ENCODE data around the gene TOR2A.

The TOR2A gene

GRCh38 chr9:127720865-127721227 lies 14.2 kb downstream of the TOR2A start:
- FAIRE-seq (peak; percentile 46), DNase-seq (ENCODE audit: low spot score) (no peak)

- no peak for DNase-seq (ENCODE audit: low spot score)
- FAIRE-seq: peak; percentile 52
Measured at GRCh38 chr9:127720031-127720864, 14.8 kb downstream of the TOR2A start.

GRCh38 chr9:127717766-127718165 lies 17.3 kb downstream of the TOR2A start:
- DNase-seq (ENCODE audit: low spot score): no peak
- FAIRE-seq: no peak

DNA sequence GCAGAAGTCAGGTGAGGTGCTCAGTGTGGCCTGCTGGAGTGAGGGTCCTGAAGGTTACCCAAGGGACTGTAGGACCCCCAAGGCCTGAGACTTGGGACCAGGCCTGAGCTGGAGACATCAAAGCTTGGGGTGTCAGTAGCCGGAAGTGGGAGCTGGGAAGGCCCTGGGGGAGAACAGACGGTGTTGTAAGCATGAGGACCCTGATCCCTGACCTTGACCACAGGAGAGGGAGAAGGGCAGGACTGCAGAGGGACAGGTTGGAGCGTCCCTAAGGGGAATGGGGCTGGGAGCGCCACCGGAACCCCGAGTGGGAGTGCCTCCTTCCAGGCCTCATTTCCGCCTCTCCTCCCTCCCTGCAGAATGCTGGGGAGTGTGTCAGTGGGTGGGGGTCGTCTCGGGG lies 18.7 kb downstream of the TOR2A start:
- DNase-seq (ENCODE audit: low spot score) (no peak), FAIRE-seq (no peak)

- peak; percentile 98 for FAIRE-seq
- DNase-seq (ENCODE audit: low spot score): peak; percentile 97
Measured at GRCh38 chr9:127715470-127716337, 19.4 kb downstream of the TOR2A start, which contains the start of the genes PTRH1 and TTC16. TSS of gene PTRH1 (minus strand) at chr9:127715663. CDS start at chr9:127715639, 24 bp downstream. TSS of gene TTC16 (plus strand) at chr9:127716079. CDS start at chr9:127716146, 67 bp downstream.

- DNase-seq (ENCODE audit: low spot score) (no peak), FAIRE-seq (no peak)
Measured at GRCh38 chr9:127714951-127715469, 20.1 kb downstream of the TOR2A start.

GRCh38 chr9:127714020-127714750 lies 20.9 kb downstream of the TOR2A start:
- DNase-seq (ENCODE audit: low spot score): no peak

GRCh38 chr9:127712867-127713266 lies 22.2 kb downstream of the TOR2A start:
- no peak for DNase-seq (ENCODE audit: low spot score)
- FAIRE-seq: no peak

More at GRCh38 chr9:127714020-127714750, 20.9 kb downstream of the TOR2A start:
- no peak for FAIRE-seq

DNA sequence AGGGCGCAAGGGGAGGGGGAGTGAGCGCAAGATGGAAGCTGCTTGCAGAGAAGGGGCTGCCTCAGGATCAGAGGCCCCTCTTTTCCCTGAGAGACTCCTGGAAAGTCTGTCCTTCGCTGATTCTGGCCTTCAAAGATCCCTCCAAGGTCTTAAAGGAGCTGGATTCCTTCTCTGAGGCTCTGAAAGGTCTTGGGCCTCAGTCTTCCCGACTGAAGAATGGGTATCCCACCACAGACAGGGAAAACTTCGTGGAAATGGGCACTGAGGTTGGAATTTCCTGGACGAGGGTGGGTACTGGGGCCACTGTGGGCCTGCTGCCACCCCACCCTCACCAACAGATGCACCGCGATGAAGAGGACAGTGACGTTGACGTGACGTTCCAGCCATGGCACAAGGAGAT lies 22.7 kb downstream of the TOR2A start:
- FAIRE-seq: peak; percentile 52
- DNase-seq (ENCODE audit: low spot score): no peak

DNA sequence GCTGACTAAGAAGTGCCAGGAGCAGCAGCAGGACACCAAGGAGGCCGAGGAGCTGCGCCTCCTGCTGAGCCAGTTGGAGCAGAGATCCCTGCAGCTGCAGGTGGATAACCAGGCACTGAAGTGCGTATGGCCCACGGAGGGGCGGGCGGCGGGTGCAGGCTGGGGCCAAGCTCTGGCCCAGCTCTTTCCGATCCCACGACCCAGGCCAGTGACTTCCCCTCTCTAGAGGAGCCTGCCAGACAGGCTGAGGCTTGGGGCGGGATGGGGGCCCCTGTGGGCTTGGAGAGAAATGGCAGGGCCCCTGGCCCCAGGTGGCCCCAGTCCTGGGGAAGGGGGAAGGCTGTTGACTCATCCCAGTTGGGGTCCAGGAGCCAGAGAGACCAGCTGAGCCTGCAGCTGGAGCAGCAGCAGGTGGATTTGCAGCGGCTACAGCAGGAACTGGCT lies 23.2 kb downstream of the TOR2A start:
- FAIRE-seq (no peak), DNase-seq (ENCODE audit: low spot score) (no peak)

DNA sequence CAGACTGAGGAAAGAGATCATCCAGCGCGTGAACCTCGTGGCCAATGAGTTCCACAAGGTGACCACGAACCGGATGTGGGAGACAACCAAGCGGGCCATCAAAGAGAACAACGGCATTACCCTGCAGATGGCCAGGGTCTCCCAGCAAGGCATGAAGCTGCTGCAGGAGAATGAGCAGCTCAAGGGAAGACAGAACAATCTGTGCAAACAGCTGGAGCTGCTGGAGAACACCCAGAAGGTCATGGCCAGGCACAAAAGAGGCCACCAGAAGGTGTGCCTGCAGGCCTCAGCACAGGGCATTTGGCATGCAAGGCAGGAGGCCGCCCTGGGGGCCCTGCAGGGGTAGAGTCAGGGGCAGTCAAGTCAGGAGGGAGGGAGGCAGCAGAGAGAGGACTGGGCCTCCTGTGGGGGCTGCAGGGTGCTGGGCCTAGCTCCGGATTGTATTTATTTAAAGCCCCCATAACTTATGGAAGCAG lies 23.8 kb downstream of the TOR2A start:
- DNase-seq (ENCODE audit: low spot score) (no peak), FAIRE-seq (no peak)

- DNase-seq (ENCODE audit: low spot score): no peak
- FAIRE-seq: no peak
Measured at GRCh38 chr9:127710204-127710783, 24.8 kb downstream of the TOR2A start.

DNA sequence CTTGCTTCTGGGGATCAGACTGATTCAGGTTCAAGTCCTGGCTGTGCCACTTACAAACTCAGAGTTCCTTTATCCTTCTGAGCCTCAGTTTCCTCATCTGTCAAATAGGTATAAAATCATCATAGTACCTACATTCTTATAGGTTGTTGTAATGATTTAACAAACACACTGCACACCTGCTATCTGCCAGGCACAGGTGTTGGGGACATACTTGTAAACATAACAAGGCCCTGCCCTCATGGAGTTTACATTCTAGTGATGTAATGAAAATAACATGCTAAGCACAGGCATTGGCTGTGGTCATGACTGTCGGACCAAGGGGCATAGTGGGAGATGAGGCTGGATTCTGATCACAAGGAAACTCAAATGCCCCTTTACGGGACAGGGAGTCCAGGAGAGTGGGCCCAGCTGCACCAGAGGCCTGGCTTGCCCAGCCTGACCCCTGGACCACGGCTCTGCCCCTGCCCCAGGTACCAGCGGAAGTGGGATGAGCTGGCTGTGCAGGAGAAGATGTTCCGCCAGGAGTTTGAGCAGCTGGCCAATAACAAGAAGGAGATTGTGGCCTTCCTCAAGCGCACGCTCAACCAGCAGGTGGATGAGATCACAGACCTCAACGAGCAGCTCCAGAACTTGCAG lies 26.0 kb downstream of the TOR2A start:
- FAIRE-seq: no peak
- DNase-seq (ENCODE audit: low spot score): no peak

DNA sequence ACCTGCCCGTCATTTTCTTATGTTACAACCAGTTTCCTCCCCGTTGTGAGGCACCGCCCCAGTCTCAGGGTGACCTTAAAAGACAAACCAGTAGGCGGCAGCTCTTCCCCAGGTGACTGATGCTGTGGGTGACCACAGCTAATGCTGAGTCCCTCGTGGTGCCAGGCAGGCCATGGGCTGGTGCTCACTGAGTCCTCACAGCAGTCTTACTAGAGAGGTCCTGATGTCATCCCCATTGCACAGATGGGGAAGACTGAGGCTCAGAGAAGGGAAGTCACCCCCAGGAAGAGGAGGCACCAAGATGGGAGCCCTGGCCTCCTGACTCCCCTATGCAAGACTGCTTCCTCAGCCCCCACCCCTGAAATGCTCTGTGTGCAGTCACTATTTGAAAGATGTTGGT lies 27.3 kb downstream of the TOR2A start:
- DNase-seq (ENCODE audit: low spot score) (no peak), FAIRE-seq (no peak)

GRCh38 chr9:127706836-127707241 lies 28.3 kb downstream of the TOR2A start, which contains the start of gene CFAP157:
TSS of gene CFAP157 (plus strand) at chr9:127706988. CDS start at chr9:127707032, 44 bp downstream.
- FAIRE-seq: no peak
- DNase-seq (ENCODE audit: low spot score): peak; percentile 37

- DNase-seq (ENCODE audit: low spot score) (no peak), FAIRE-seq (no peak)
Measured at GRCh38 chr9:127705577-127706379, 29.3 kb downstream of the TOR2A start.

GRCh38 chr9:127703289-127703946 lies 31.7 kb downstream of the TOR2A start:
- FAIRE-seq (no peak), DNase-seq (ENCODE audit: low spot score) (no peak)

DNA sequence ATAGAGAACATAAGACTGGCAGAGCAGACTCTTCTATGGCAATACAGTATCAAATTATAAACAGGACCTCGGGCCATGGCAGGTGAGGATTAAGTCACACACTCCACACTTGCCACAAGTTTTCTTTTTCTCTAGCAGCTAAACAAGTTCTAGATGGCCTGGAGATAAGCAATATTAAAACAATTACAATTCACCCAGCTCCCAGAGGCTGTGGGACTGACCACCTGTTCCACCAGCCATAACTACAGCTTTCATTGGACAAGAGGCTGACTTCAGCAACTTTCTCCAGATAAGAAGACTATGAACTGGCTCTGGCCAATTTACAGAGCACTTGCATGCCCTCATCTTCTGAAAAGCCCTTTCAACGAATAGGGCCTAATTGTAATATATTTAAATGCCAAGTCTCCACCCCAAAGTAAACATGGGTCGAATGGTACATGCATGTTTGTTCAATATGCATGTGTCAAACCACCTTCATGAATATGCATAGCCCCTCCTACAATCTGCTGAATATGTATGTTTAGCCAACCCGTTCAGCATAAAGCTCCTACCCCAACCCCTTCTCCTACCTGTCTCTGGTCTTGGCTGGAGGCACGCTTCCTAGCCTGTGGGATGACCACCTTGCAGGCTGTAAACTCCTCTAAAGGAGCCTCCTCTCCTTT lies 34.4 kb downstream of the TOR2A start:
- FAIRE-seq: no peak
- DNase-seq (ENCODE audit: low spot score): no peak

Data from urothelium cell line (cell line).